ENCODE data around the gene ELAC2.

The ELAC2 gene

DNA sequence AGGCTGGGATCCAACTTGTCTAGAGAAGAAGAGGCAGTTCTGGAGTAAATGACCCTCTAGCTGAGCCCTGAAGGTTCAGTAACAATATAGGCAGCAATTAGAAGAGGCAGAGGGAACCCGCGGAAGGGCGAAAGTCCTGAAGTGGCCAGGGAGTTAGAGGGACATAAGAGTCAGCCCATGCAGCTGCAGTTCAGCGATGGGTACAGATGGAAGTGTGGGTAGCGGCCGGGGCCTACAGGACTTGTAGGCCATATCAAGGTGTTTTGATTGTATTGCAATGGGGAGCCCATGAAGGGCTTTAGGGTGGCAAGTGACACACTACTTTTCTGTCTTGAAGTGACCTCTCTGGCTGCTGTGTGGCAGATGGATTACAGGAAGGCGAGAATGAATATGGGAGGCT, 3.0 kb downstream of the ELAC2 start:
- no peak for DNase-seq

GRCh38 chr17:13010959-13011358, 6.9 kb downstream of the ELAC2 start:
- no peak for DNase-seq

- no peak for DNase-seq
Measured at GRCh38 chr17:13008461-13008860, 9.4 kb downstream of the ELAC2 start.

DNA sequence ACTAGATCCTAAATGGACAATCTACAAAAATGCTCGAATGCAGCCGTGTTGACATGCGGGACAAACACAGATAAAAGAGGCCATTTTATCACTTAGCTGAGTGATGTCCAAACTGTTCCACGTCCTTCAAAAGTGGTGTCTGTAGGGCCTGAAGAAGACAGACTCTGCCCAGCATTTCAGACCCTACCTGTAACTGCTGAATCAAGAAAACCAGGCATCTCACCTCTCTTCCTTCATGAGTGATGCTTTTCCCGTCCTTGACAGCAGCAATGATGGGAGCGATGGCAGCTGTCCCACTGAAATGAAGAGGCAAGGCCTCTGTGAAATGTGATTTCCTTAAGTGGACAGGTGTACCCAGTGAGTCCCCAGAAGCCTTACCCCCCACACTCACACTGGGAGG, 12.3 kb downstream of the ELAC2 start:
- no peak for DNase-seq

- DNase-seq, result no peak
Measured at GRCh38 chr17:13004336-13004735, 13.5 kb downstream of the ELAC2 start.

DNA sequence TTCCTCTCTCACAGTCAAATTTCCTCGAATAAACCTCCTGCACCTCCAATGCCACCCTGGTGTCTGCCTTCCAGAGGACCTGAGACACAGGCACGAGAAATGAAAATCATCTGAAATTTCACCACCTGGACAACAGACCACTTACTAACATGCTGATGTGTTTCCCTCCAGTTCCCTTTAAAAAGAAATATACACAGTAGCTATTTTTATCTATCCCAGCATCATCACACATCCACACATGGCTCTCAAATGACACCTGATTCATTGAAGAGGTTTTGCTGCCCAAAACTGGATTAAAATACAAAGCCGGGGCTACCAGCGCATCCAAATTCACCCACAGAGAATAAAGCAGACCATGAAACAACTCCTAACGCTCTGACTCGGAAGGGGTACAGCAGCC, 13.9 kb downstream of the ELAC2 start:
- no peak for DNase-seq

DNA sequence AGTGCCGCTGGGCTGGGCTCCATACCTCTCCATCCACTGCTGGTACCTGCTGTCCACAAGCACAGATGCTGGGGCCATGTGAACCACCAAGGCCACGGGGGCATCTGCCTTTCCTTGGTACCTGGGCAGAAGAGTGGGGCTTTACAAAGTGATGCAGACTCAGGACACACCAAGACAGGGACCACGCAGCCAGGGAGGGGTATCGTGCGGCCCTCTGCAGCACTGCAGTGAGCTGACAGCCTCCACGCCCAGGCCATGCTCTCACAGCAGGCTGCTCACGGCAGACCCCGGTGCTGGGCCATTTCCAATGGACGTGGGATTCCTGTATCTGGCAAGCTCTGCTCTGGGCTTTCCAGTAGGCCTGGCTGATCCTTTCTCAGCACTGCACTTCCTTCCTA, 14.4 kb downstream of the ELAC2 start:
- DNase-seq, result no peak

DNA sequence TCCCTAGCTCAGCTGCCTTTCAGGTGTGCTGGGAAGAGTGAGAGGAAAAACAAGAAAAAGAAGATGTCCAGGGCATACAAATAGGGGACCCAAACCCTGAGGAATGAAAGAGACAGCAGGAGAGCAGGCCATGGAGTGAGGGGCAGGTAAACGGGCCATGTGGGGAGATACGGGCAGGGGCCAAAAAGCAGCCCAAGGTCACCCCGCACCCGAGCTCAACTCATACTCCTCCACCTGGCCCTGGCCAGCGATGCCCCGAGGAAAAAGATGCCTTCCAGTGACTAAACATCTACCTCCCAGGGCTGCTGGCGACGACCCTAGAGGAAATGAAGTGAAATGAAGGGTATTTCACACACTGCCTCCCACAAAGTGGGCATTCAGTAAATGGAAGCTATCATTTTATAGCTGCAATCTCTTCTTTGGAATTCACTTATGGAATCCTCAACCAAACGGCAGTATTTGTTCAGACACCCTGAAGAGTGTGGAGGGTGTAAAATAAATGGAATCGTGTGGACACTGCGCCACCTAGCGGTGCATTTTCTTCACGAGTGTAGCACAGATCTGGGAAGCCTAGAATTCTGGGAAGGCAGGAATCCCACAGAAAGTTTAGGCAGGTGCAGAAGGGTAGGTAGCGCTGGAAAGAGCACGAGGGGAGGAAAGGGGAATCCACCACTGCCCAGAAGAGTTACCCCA, 14.9 kb downstream of the ELAC2 start:
- no peak for DNase-seq

GRCh38 chr17:13001991-13002615, 15.7 kb downstream of the ELAC2 start:
- no peak for DNase-seq

DNA sequence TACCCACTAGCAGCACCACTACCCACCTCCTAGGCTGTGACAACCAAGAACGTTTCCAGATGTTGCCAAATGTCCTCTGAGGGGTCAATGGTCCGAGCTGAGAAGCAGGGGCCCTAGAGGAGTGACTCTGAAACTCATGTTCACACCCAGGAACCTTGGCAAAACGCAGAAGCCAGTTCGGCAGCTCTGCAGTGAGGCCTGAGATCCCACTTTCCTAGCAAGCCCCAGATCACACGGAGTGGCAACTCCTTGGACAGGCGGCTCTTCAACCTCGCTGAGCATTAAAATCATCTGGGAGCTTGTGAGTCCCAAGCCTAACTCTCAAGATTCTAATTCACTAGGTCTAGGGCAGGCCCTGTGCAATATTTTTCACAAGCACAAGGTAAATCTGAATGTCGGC, 17.3 kb downstream of the ELAC2 start:
- no peak for DNase-seq

- no peak for DNase-seq
Measured at GRCh38 chr17:12998874-12999273, 19.0 kb downstream of the ELAC2 start.

DNA sequence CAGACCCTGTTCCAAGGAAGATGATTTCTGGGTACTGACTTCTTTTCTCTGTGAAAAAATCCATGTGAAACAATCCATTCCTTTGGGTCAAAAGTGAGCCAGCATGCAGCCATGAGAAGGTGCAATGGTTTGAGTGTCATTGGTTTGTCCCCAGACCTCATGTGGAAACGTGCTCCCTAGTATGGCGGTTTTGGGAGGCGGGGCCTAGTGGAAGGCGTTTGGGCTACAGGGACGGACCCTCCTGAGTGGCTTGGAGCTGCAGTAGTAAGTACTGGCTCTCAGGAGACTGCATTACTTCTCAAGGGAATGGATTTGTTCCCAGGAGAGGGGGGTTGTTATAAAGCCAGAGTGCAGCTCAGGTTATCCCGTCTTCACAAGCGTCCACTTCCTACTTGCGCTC, 19.4 kb downstream of the ELAC2 start:
- no peak for DNase-seq

DNA sequence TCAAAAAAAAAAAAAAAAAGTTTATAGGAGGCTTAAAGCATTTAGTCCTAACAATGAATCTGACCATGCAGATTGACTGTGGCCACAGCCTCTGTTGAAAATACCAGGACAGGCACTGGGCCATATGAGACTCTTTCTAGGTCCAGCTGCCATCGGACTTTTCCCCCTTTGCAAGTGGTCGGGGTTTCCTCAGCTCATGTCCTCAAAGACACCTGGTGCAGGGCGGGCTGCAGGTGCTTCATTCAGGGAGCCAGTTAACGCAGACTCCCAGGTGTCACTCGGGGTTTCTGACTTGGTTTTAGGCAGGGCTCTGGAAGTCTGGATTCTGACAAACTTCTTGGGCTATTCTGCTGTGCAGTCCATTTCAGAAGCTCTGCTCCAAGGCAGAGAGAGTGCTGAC, 20.9 kb downstream of the ELAC2 start:
- no peak for DNase-seq

GRCh38 chr17:12996357-12996756, 21.5 kb downstream of the ELAC2 start:
- no peak for DNase-seq

- DNase-seq, result no peak
Measured at GRCh38 chr17:12995896-12996295, 21.9 kb downstream of the ELAC2 start.

GRCh38 chr17:12995106-12995895, 22.5 kb downstream of the ELAC2 start:
- no peak for DNase-seq

- no peak for DNase-seq
Measured at GRCh38 chr17:12994341-12995074, 23.3 kb downstream of the ELAC2 start.

- DNase-seq, result no peak
Measured at GRCh38 chr17:12993631-12994030, 24.2 kb downstream of the ELAC2 start.

DNA sequence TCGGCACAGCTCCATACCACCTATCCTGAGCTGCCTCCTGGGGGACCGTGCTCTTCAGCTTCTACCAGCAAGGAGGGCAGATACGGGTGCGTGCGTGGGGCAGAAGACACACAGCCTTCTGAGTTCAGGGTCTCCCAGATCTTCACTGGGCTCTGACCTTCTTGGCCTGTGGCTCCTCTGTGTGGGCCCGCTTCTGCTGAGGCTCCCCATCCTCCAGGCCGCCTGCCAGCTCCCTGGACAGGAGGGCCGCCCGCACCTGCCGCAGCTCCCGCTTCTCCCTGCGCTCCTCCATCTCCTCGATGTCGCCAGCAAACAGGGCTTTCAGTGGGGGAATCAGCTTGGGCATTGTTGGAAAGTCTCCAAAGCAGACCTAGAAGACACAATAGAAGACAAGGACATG, 25.2 kb downstream of the ELAC2 start:
- DNase-seq, result no peak

DNA sequence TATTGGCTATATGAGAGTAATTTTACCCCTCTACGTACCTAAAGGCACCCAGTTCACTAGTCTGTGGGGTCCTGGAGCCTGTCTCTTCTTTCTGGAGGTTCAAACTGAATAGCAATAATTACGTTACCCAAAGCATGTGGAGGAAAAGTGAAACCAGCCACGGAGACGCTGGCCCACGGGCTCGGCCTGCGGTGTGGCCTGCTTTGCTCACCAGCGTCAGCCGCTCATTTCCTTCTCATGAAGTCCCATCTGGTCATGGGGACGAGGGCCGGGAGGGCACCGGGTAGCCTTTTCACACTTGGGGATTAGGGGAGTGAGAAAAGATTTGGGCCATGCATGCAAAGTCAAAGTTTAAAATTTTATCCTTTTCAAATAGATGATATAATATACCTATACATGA, 26.9 kb downstream of the ELAC2 start:
- DNase-seq, result no peak

GRCh38 chr17:12990041-12990808, 27.6 kb downstream of the ELAC2 start:
- DNase-seq, result no peak

- DNase-seq, result no peak
Measured at GRCh38 chr17:12987120-12987519, 30.7 kb downstream of the ELAC2 start.

Data from NCI-H510A (cell line).